Brain microvascular endothelial cell (primary cell): ENCODE measurements around the gene PEX14.

ENCODE experiments used
- DNase-seq: peaks from one replicate; pipeline ENCODE4 v3.0.0-alpha.2; 2020
- H3K27ac ChIP-seq: fragments of 250-450 bp; sonication (Bioruptor Pico); 2 replicates; pipeline ENCODE4 v1.5.1; 2020; ENCODE audit warnings: mild to moderate bottlenecking, moderate library complexity
- H3K27me3 ChIP-seq: fragments of 250-450 bp; sonication (Bioruptor Pico); replicated peaks from 2 replicates; pipeline ENCODE4 v1.5.1; 2020; ENCODE audit warnings: mild to moderate bottlenecking
- H3K36me3 ChIP-seq: fragments of 250-450 bp; sonication (Bioruptor Pico); replicated peaks from 2 replicates; pipeline ENCODE4 v1.5.1; 2020; ENCODE audit warnings: mild to moderate bottlenecking
- H3K4me3 ChIP-seq: 2 replicates; pipeline ENCODE4 v1.5.1; 2011; ENCODE audit warnings: low read depth, mild to moderate bottlenecking, control low read depth, low read length, moderate library complexity
- CTCF ChIP-seq: IDR thresholded peaks from 2 replicates; pipeline ENCODE4 v1.5.1; 2011; ENCODE audit warnings: low read depth, mild to moderate bottlenecking, moderate library complexity, low read length, control low read depth, inconsistent platforms; ENCODE audit errors: missing control alignments
- in situ Hi-C: cut with HindIII; loops from 2 replicates; pipeline ENCODE4 v1.10.0; 2017; ENCODE audit warnings: low sequenced_read_pairs, low pct_ligation_motif_present

Gene PEX14

GRCh38 chr1:10625554-10625953 lies 150.8 kb downstream of the PEX14 start:
- Histone ChIP-seq H3K36me3 (no peaks in the 10 kb centered on the region), H3K27me3 (no peaks in the 10 kb centered on the region), H3K27ac (no peak overlapping the region), H3K4me3 (no peak overlapping the region)
- no peak for TF ChIP-seq CTCF
- in situ Hi-C loops: no loop called here
- DNase-seq: no peak

GRCh38 chr1:10626131-10626731 lies 151.5 kb downstream of the PEX14 start:
- no peak for DNase-seq
- no peaks in the 10 kb centered on the region for H3K36me3 ChIP-seq

GRCh38 chr1:10626791-10627410 lies 152.2 kb downstream of the PEX14 start:
- no peak for TF ChIP-seq CTCF
- H3K27me3 ChIP-seq: no peaks in the 10 kb centered on the region
- no peak overlapping the region for H3K4me3 ChIP-seq
- peaks cover 4% of the 10 kb centered on the region for H3K36me3 ChIP-seq
- no peak for DNase-seq
- in situ Hi-C loops: no loop called here
- no peak overlapping the region for H3K27ac ChIP-seq

More at GRCh38 chr1:10626131-10626731, 151.5 kb downstream of the PEX14 start:
- Histone ChIP-seq H3K4me3 (no peak overlapping the region), H3K27ac (no peak overlapping the region), H3K27me3 (no peaks in the 10 kb centered on the region)
- in situ Hi-C loops: no loop called here
- no peak for TF ChIP-seq CTCF

GRCh38 chr1:10628685-10629084 lies 153.9 kb downstream of the PEX14 start:
- TF ChIP-seq CTCF: no peak
- DNase-seq: no peak
- no peak overlapping the region for H3K27ac ChIP-seq
- in situ Hi-C loops: no loop called here
- peaks cover 4% of the 10 kb centered on the region for H3K36me3 ChIP-seq
- no peaks in the 10 kb centered on the region for H3K27me3 ChIP-seq
- H3K4me3 ChIP-seq: no peak overlapping the region

- peaks cover 4% of the 10 kb centered on the region for H3K36me3 ChIP-seq
- no peak for TF ChIP-seq CTCF
- DNase-seq: no peak
- H3K4me3 ChIP-seq: no peak overlapping the region
- H3K27me3 ChIP-seq: no peaks in the 10 kb centered on the region
- no peak overlapping the region for H3K27ac ChIP-seq
- in situ Hi-C loops: no loop called here
Measured at GRCh38 chr1:10629091-10629815, 154.5 kb downstream of the PEX14 start.
